T-cell (primary cell): ENCODE results near the gene SLC25A13. TPM values are rescaled to one million over a fixed set of nuclear protein-coding genes. Genes with fewer than 3 reads are reported as not detected.

Experiments
- ATAC-seq, 4 experiments: fragments of 200-7000 bp in 3 of 4; fragments of 150-1000 bp in 1 of 4; cut with Tn5 transposase; replicated peaks in 1 of 4; 1 replicate in 3 of 4; 2 replicates in 1 of 4; pipeline ENCODE4 v1.10.0; 2021; ENCODE audit warnings: moderate library complexity in 3 of 4, mild to moderate bottlenecking in 2 of 4, moderate number of reproducible peaks in 1 of 4
- CTCF ChIA-PET, 2 donors: fragments of 300-600 bp; sonication (Branson Sonifier 250); formaldehyde crosslinking; loops; one replicate each; lab custom pipeline; 2022; ENCODE audit warnings: antibody characterized with exemption in 2 of 2; lab: Charles Lee
- POLR2A ChIA-PET, 2 donors: fragments of 300-600 bp; sonication (Branson Sonifier 250); formaldehyde crosslinking; loops; one replicate each; lab custom pipeline; 2022; ENCODE audit warnings: antibody characterized with exemption in 2 of 2; lab: Charles Lee
- DNase-seq, 35 experiments: peaks; one replicate each; pipeline versions ENCODE4 v3.0.0 to v3.0.0-alpha.2; 2013 to 2023
- H3K27ac ChIP-seq: one replicate; pipeline ENCODE4 v1.5.1; 2013; ENCODE audit warnings: low read length
- H3K27me3 ChIP-seq, 2 experiments: replicated peaks in 1 of 2; 1 replicate in 1 of 2; 2 replicates in 1 of 2; pipeline versions ENCODE4 v1.6.1 to v1.7.0; 2013; ENCODE audit warnings: low read length in 1 of 2, mixed read lengths in 1 of 2; ENCODE audit not compliant: control insufficient read depth in 2 of 2, insufficient read depth in 2 of 2; ENCODE audit errors: extremely low read depth in 1 of 2
- H3K36me3 ChIP-seq, 2 donors: 1 replicate in 1 of 2; 2 replicates in 1 of 2; pipeline versions ENCODE4 v1.6.1 to v1.7.0; 2013; ENCODE audit warnings: low read length in 1 of 2; ENCODE audit not compliant: control insufficient read depth in 2 of 2, insufficient read depth in 1 of 2; ENCODE audit errors: extremely low read depth in 1 of 2
- H3K4me1 ChIP-seq, 2 experiments: 1 replicate in 1 of 2; 2 replicates in 1 of 2; pipeline versions ENCODE4 v1.6.1 to v1.7.0; 2013; ENCODE audit warnings: low read length in 2 of 2, mixed read lengths in 1 of 2; ENCODE audit not compliant: insufficient read depth in 2 of 2, control insufficient read depth in 1 of 2; ENCODE audit errors: extremely low read depth in 1 of 2
- H3K4me3 ChIP-seq, 2 donors: 1 replicate in 1 of 2; 2 replicates in 1 of 2; pipeline versions ENCODE4 v1.5.1 to v1.7.0; 2013; ENCODE audit warnings: mild to moderate bottlenecking in 2 of 2, low read length in 1 of 2, moderate library complexity in 1 of 2; ENCODE audit not compliant: control insufficient read depth in 1 of 2; ENCODE audit errors: extremely low read depth in 1 of 2
- H3K9me3 ChIP-seq: 2 replicates; pipeline ENCODE4 v1.7.0; 2013
- H3K27ac Mint-ChIP-seq, 2 donors: one replicate each; pipeline ENCODE4 v1.8.0; 2020 to 2021; ENCODE audit warnings: mild to moderate bottlenecking in 2 of 2, mixed read lengths in 2 of 2
- H3K27me3 Mint-ChIP-seq, 2 donors: one replicate each; pipeline ENCODE4 v1.8.0; 2021 to 2022; ENCODE audit warnings: mixed read lengths in 2 of 2
- H3K36me3 Mint-ChIP-seq: one replicate; pipeline ENCODE4 v1.8.0; 2021; ENCODE audit warnings: mixed read lengths
- H3K4me1 Mint-ChIP-seq, 3 donors: one replicate each; pipeline ENCODE4 v1.8.0; 2020 to 2022; ENCODE audit warnings: mixed read lengths in 3 of 3, mild to moderate bottlenecking in 1 of 3
- H3K4me3 Mint-ChIP-seq, 3 donors: one replicate each; pipeline ENCODE4 v1.8.0; 2020 to 2022; ENCODE audit warnings: mild to moderate bottlenecking in 3 of 3, mixed read lengths in 3 of 3, moderate library complexity in 3 of 3
- H3K9me3 Mint-ChIP-seq, 3 donors: one replicate each; pipeline ENCODE4 v1.8.0; 2020 to 2022; ENCODE audit warnings: mixed read lengths in 3 of 3
- WGBS: methylation state at CpG from one replicate; pipeline ENCODE4 v1.1.5; 2013; ENCODE audit warnings: missing lambda C conversion rate; ENCODE audit not compliant: insufficient coverage; 5-methylcytosine and 5-hydroxymethylcytosine counted together
- total RNA-seq, 35 experiments: library from RNA in 6 of 35; stranded (reverse) in 6 of 35; fragments of 120-200 nt in 1 of 35; gene quantifications; one replicate each; pipeline versions ENCODE4 v1.2.1 to v1.2.4 and lab custom pipeline; 2013 to 2026

The SLC25A13 gene
- total RNA-seq, 5 donors from 2014 or later (not counting 1 experiment from before 2014, with no cell fraction given), result 8.1 to 19.1 (median 10.9) TPM

DNA sequence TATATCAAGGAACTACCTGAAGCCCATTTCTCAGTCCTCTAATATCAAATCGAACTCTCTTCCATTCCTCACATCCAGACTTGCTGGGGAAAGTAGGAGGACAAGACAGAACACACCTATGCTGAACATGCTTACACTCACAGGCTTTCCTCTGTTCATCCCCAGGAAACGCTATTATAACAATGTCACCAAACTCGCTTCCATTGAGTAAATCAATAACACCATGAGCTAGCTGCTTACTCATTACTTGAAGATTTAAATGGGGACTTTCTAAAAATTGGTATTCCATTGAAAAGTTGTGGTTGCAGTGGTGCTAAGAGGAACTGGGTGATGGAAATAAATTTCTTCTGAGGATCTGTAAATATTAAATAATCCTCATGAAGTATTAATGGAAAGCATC lies 88.8 kb downstream of the SLC25A13 start:
- ATAC-seq (no peak), DNase-seq (no peak)
- Histone ChIP-seq H3K36me3 (peaks cover 2 to 4% of the 10 kb centered on the region in 2 donors), H3K27ac (no peak overlapping the region), H3K27me3 (no peaks in the 10 kb centered on the region), H3K4me1 (no peaks in the 10 kb centered on the region), H3K9me3 (no peaks in the 10 kb centered on the region), H3K4me3 (no peak overlapping the region)
- ChIA-PET CTCF (interaction anchor here in 1 of 2 donors (0.7 kb wide), 1 partner anchor 38 kb away, joined by 7 read pairs; no protein-coding TSS in a partner anchor), POLR2A (no interaction called here)
- Mint-ChIP-seq H3K36me3 (peaks cover 55% of the 10 kb centered on the region), H3K27me3 (no peaks in the 10 kb centered on the region), H3K27ac (no peak overlapping the region), H3K9me3 (peaks cover 0 to 3% (median 0%) of the 10 kb centered on the region in 3 donors), H3K4me1 (peaks cover 0 to 12% (median 8%) of the 10 kb centered on the region in 3 donors), H3K4me3 (no peak overlapping the region)
- 100% methylated on average over 1 of the region's 3 CpGs for WGBS

DNA sequence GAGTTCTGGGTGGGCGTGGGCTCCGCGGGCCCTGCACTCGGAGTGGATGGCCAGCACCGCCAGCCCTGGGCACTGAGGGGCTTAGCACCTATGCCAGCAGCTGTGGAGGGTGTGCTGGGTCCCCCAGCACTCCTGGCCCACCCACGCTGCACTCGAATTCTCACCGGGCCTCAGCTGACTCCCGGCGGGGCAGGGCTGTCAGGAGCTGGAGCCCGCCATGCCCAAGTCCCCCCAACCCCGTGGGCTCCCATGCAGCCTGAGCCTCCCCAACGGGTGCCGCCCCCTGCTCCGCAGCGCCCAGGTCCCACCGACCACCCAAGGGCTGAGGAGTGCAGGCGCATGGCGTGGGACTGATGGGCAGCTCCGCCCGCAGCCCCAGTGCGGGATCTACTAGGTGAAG lies 93.1 kb downstream of the SLC25A13 start:
- ATAC-seq (peak in 1 of 4 experiments; percentile 27), DNase-seq (no peak)
- POLR2A ChIA-PET, result no interaction called here
- H3K4me1 ChIP-seq, result no peaks in the 10 kb centered on the region
- H3K9me3 Mint-ChIP-seq, result peaks cover 0 to 3% (median 0%) of the 10 kb centered on the region in 3 donors
- no peak overlapping the region for H3K4me3 ChIP-seq
- no peak overlapping the region for H3K27ac ChIP-seq
- no peak overlapping the region for H3K27ac Mint-ChIP-seq
- no peak overlapping the region for H3K4me3 Mint-ChIP-seq
- peaks cover 50% of the 10 kb centered on the region for H3K36me3 Mint-ChIP-seq
- CTCF ChIA-PET, result no interaction called here
- H3K36me3 ChIP-seq, result peaks cover 0 to 4% of the 10 kb centered on the region in 2 donors
- H3K9me3 ChIP-seq, result no peaks in the 10 kb centered on the region
- no peaks in the 10 kb centered on the region for H3K27me3 Mint-ChIP-seq
- H3K27me3 ChIP-seq, result no peaks in the 10 kb centered on the region
- no peaks in the 10 kb centered on the region for H3K4me1 Mint-ChIP-seq
- WGBS, result 97% methylated on average over 22 of the region's 22 CpGs

DNA sequence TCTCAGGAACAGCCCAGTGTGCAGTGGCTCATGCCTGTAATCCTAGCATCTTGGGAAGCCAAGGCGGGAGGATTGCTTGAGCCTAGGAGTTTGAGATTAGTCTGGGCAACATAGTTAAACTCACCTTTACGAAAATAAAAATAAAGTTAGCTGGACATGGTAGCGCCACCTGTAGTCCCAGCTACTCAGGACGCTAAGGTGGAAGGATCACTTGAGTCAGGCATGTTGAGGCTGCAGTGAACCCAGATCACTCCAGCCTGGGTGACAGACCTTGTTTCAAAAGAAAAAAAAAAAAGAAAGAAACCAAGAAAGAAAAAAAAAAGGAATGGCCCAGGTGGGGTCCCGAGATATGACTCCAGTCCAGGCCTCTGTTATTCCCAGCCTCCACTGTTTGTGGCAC lies 96.6 kb downstream of the SLC25A13 start:
- Mint-ChIP-seq H3K27ac (no peak overlapping the region), H3K4me3 (no peak overlapping the region)
- CTCF ChIA-PET, result no interaction called here

DNA sequence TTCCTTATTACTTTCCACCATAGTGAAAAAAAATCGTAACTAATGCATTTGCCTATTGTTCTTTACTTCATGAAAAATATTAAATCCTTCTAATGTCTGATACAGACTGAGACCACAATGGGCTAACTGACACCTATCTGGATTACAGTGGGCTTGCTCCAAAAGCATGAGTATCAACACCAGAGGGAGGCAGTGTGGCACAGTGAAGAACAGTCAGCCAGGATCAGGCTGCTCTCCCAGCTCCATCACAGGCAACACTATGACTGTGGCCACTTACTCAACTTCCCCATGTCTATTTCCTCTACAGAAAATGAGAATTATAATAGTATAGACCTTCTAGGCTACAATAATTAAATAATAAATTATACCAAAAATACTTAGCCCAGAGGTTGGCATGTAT lies 97.2 kb downstream of the SLC25A13 start:
- ChIA-PET CTCF (interaction anchor here in 1 of 2 donors (0.5 kb wide), 1 partner anchor 762 kb away, joined by 3 read pairs; no protein-coding TSS in a partner anchor), POLR2A (no interaction called here)
- Mint-ChIP-seq H3K36me3 (peaks cover 19% of the 10 kb centered on the region), H3K4me3 (no peak overlapping the region), H3K27me3 (no peaks in the 10 kb centered on the region), H3K27ac (no peak overlapping the region), H3K4me1 (no peaks in the 10 kb centered on the region), H3K9me3 (no peaks in the 10 kb centered on the region)
- no CpG with 5 or more reads among the region's 1 CpG for WGBS
- H3K9me3 ChIP-seq, result no peaks in the 10 kb centered on the region
- no peak overlapping the region for H3K27ac ChIP-seq
- H3K36me3 ChIP-seq, result peaks cover 0 to 4% of the 10 kb centered on the region in 2 donors
- H3K4me3 ChIP-seq, result no peak overlapping the region
- ATAC-seq, result no peak
- H3K4me1 ChIP-seq, result no peaks in the 10 kb centered on the region
- H3K27me3 ChIP-seq, result no peaks in the 10 kb centered on the region
- DNase-seq, result peak in 3 of 35 experiments; percentile 1 to 18 (median 2)

More for the DNA sequence above, 96.6 kb downstream of the SLC25A13 start:
- Mint-ChIP-seq H3K36me3 (peaks cover 25% of the 10 kb centered on the region), H3K9me3 (no peaks in the 10 kb centered on the region), H3K27me3 (no peaks in the 10 kb centered on the region), H3K4me1 (no peaks in the 10 kb centered on the region)
- Histone ChIP-seq H3K36me3 (peaks cover 0 to 4% of the 10 kb centered on the region in 2 donors), H3K4me3 (no peak overlapping the region), H3K27me3 (no peaks in the 10 kb centered on the region), H3K4me1 (no peaks in the 10 kb centered on the region), H3K27ac (no peak overlapping the region), H3K9me3 (no peaks in the 10 kb centered on the region)
- 100% methylated on average over 1 of the region's 5 CpGs for WGBS
- DNase-seq, result no peak
- POLR2A ChIA-PET, result no interaction called here
- ATAC-seq, result no peak

DNA sequence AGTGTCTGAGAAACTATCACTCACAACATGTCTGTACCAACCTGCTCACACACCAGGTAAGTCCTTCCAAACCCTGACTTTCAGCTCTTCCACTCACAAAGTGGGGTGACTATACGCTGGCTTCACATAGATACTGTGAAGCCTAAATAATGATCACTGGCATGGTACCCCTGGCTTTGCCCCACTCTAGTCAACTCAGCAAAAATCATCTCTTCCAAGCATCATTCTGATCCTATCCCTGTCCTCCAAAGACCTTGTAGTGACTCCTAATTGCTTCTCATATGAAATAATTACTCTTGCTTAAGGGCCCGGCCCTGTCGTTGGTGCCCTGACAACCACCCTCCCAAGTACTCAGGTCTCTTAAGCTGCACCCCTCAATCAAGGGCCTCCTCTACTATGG lies 97.8 kb downstream of the SLC25A13 start:
- ATAC-seq (no peak), DNase-seq (no peak)
- Mint-ChIP-seq H3K4me3 (no peak overlapping the region), H3K27me3 (no peaks in the 10 kb centered on the region), H3K4me1 (no peaks in the 10 kb centered on the region), H3K27ac (no peak overlapping the region), H3K9me3 (no peaks in the 10 kb centered on the region), H3K36me3 (peaks cover 13% of the 10 kb centered on the region)
- no peaks in the 10 kb centered on the region for H3K27me3 ChIP-seq
- no peaks in the 10 kb centered on the region for H3K9me3 ChIP-seq
- no peak overlapping the region for H3K4me3 ChIP-seq
- no peak overlapping the region for H3K27ac ChIP-seq
- ChIA-PET POLR2A (no interaction called here), CTCF (interaction anchor here (0.5 to 0.6 kb wide), 2 partner anchors 127 to 762 kb away, joined by 3 read pairs; no protein-coding TSS in a partner anchor)
- no peaks in the 10 kb centered on the region for H3K4me1 ChIP-seq
- H3K36me3 ChIP-seq, result peaks cover 0 to 2% of the 10 kb centered on the region in 2 donors
- WGBS, result 81% methylated on average over 3 of the region's 3 CpGs

DNA sequence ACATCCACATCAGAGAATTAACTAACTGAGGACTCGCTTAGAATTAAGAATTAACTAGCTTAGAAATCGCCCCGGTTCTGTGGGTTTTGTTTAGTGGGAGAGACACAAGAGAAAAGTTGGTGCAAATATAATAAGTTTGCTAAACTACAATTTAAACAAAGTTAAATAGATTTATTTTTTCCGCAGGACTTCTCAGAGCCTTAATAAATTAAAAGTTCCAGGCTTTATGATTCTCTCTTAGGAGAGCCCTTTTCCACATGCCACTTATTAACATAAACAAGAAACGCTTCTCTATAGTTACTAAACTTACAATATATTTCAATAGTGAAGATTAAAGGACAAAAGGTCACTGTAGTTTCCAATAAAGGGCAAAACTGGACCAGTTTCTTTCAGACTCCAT lies 100.0 kb downstream of the SLC25A13 start:
- no peak for DNase-seq
- H3K9me3 ChIP-seq, result no peaks in the 10 kb centered on the region
- ATAC-seq, result no peak
- Mint-ChIP-seq H3K27ac (no peak overlapping the region), H3K4me3 (no peak overlapping the region), H3K9me3 (no peaks in the 10 kb centered on the region), H3K4me1 (no peaks in the 10 kb centered on the region), H3K27me3 (no peaks in the 10 kb centered on the region), H3K36me3 (peaks cover 10% of the 10 kb centered on the region)
- no CpG with 5 or more reads among the region's 5 CpGs for WGBS
- H3K4me3 ChIP-seq, result no peak overlapping the region
- ChIA-PET CTCF (no interaction called here), POLR2A (no interaction called here)
- H3K36me3 ChIP-seq, result no peaks in the 10 kb centered on the region
- H3K27me3 ChIP-seq, result no peaks in the 10 kb centered on the region
- no peaks in the 10 kb centered on the region for H3K4me1 ChIP-seq
- H3K27ac ChIP-seq, result no peak overlapping the region
